Measurements from ENCODE around the gene BMF.
A peak's percentile ranks its signal among the peaks of the same experiment; 100 is the strongest.

Gene BMF

GRCh38 chr15:40051616-40052415, 56.9 kb downstream of the BMF start:
- H3K36me3 ChIP-seq (ENCODE audit: insufficient read depth, low read length) = no peaks in the 10 kb centered on the region
- H3K4me1 ChIP-seq (ENCODE audit: insufficient read depth, low read length) = peaks cover 31% of the 10 kb centered on the region; the same call in 1 of the 2 replicates
- H3K9ac ChIP-seq (ENCODE audit: low read depth, low read length) = no peak overlapping the region
- H3K9me3 ChIP-seq (ENCODE audit: control insufficient read depth, insufficient read depth, low read length) = no peaks in the 10 kb centered on the region

- H3K9me3 ChIP-seq (ENCODE audit: control insufficient read depth, insufficient read depth, low read length) = no peaks in the 10 kb centered on the region
- H3K36me3 ChIP-seq (ENCODE audit: insufficient read depth, low read length) = no peaks in the 10 kb centered on the region
- H3K9ac ChIP-seq (ENCODE audit: low read depth, low read length) = no peak overlapping the region
- peaks cover 29% of the 10 kb centered on the region; the same call in 1 of the 2 replicates for H3K4me1 ChIP-seq (ENCODE audit: insufficient read depth, low read length)
Measured at GRCh38 chr15:40050788-40051470, 57.8 kb downstream of the BMF start.

- H3K9me3 ChIP-seq (ENCODE audit: control insufficient read depth, insufficient read depth, low read length) = no peaks in the 10 kb centered on the region
- H3K4me1 ChIP-seq (ENCODE audit: insufficient read depth, low read length) = peaks cover 18% of the 10 kb centered on the region; the same call in 1 of the 2 replicates
- no peaks in the 10 kb centered on the region for H3K36me3 ChIP-seq (ENCODE audit: insufficient read depth, low read length)
- no peak overlapping the region for H3K9ac ChIP-seq (ENCODE audit: low read depth, low read length)
Measured at GRCh38 chr15:40048926-40049475, 59.7 kb downstream of the BMF start.

- Histone ChIP-seq H3K4me1 (ENCODE audit: insufficient read depth, low read length) (peaks cover 16% of the 10 kb centered on the region; the same call in 1 of the 2 replicates), H3K9me3 (ENCODE audit: control insufficient read depth, insufficient read depth, low read length) (no peaks in the 10 kb centered on the region), H3K36me3 (ENCODE audit: insufficient read depth, low read length) (no peaks in the 10 kb centered on the region), H3K9ac (ENCODE audit: low read depth, low read length) (no peak overlapping the region)
Measured at GRCh38 chr15:40048211-40048792, 60.4 kb downstream of the BMF start.

- H3K36me3 ChIP-seq (ENCODE audit: insufficient read depth, low read length) = no peaks in the 10 kb centered on the region
- no peak overlapping the region for H3K9ac ChIP-seq (ENCODE audit: low read depth, low read length)
- H3K4me1 ChIP-seq (ENCODE audit: insufficient read depth, low read length) = peaks cover 16% of the 10 kb centered on the region; the same call in 1 of the 2 replicates
- H3K9me3 ChIP-seq (ENCODE audit: control insufficient read depth, insufficient read depth, low read length) = no peaks in the 10 kb centered on the region
Measured at GRCh38 chr15:40047415-40048210, 61.1 kb downstream of the BMF start.

GRCh38 chr15:40046721-40047414, 61.8 kb downstream of the BMF start:
- H3K9ac ChIP-seq (ENCODE audit: low read depth, low read length) = no peak overlapping the region
- no peaks in the 10 kb centered on the region for H3K9me3 ChIP-seq (ENCODE audit: control insufficient read depth, insufficient read depth, low read length)
- peaks cover 16% of the 10 kb centered on the region; the same call in 1 of the 2 replicates for H3K4me1 ChIP-seq (ENCODE audit: insufficient read depth, low read length)
- H3K36me3 ChIP-seq (ENCODE audit: insufficient read depth, low read length) = no peaks in the 10 kb centered on the region

- Histone ChIP-seq H3K9ac (ENCODE audit: low read depth, low read length) (peak overlapping the region; percentile 21; the same call in 1 of the 2 replicates), H3K4me1 (ENCODE audit: insufficient read depth, low read length) (peaks cover 11% of the 10 kb centered on the region; the same call in 1 of the 2 replicates), H3K9me3 (ENCODE audit: control insufficient read depth, insufficient read depth, low read length) (no peaks in the 10 kb centered on the region), H3K36me3 (ENCODE audit: insufficient read depth, low read length) (no peaks in the 10 kb centered on the region)
Measured at GRCh38 chr15:40045572-40046217, 63.0 kb downstream of the BMF start.

GRCh38 chr15:40044717-40045571, 63.7 kb downstream of the BMF start:
- Histone ChIP-seq H3K9ac (ENCODE audit: low read depth, low read length) (peak overlapping the region; percentile 21; the same call in 1 of the 2 replicates), H3K4me1 (ENCODE audit: insufficient read depth, low read length) (peaks cover 14% of the 10 kb centered on the region; the same call in 1 of the 2 replicates), H3K36me3 (ENCODE audit: insufficient read depth, low read length) (no peaks in the 10 kb centered on the region), H3K9me3 (ENCODE audit: control insufficient read depth, insufficient read depth, low read length) (no peaks in the 10 kb centered on the region)

GRCh38 chr15:40043927-40044716, 64.6 kb downstream of the BMF start:
- Histone ChIP-seq H3K4me1 (ENCODE audit: insufficient read depth, low read length) (peaks cover 15% of the 10 kb centered on the region; the same call in 1 of the 2 replicates), H3K9me3 (ENCODE audit: control insufficient read depth, insufficient read depth, low read length) (no peaks in the 10 kb centered on the region), H3K36me3 (ENCODE audit: insufficient read depth, low read length) (no peaks in the 10 kb centered on the region), H3K9ac (ENCODE audit: low read depth, low read length) (no peak overlapping the region)

- Histone ChIP-seq H3K4me1 (ENCODE audit: insufficient read depth, low read length) (peaks cover 10% of the 10 kb centered on the region), H3K9ac (ENCODE audit: low read depth, low read length) (no peak overlapping the region), H3K9me3 (ENCODE audit: control insufficient read depth, insufficient read depth, low read length) (no peaks in the 10 kb centered on the region), H3K36me3 (ENCODE audit: insufficient read depth, low read length) (no peaks in the 10 kb centered on the region)
Measured at GRCh38 chr15:40042791-40043320, 65.8 kb downstream of the BMF start.

- peaks cover 6% of the 10 kb centered on the region; the same call in 1 of the 2 replicates for H3K36me3 ChIP-seq (ENCODE audit: insufficient read depth, low read length)
- no peaks in the 10 kb centered on the region for H3K9me3 ChIP-seq (ENCODE audit: control insufficient read depth, insufficient read depth, low read length)
- H3K4me1 ChIP-seq (ENCODE audit: insufficient read depth, low read length) = peaks cover 7% of the 10 kb centered on the region
- H3K9ac ChIP-seq (ENCODE audit: low read depth, low read length) = no peak overlapping the region
Measured at GRCh38 chr15:40040770-40041169, 67.9 kb downstream of the BMF start.

Measured in ES-I3 (cell line).